GM18508 (cell line): ENCODE measurements around the gene SEC16B.

Experiments
- ATAC-seq: cut with Tn5 transposase; IDR thresholded peaks from one replicate; pipeline ENCODE4 v1.9.1; 2021; ENCODE audit warnings: moderate number of reproducible peaks; ENCODE audit not compliant: insufficient read depth, unreplicated experiment

The SEC16B gene

DNA sequence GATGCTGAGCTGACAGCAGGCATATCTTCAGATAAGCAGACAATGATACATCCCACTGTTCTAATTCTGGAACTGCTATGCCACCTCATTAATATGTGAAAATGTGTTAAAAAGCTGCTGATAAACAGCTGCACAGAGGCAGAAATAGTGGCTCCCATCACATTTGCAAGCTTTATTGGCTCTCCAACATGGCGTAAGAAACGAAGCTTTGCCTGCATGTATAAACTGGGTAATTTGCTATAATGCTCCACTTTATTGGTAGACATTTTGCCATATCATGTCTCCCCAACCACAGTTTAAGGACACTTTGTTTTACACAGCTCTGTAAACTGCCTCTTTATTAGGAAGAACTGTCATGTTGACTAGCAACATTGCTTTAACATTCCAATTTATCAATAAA lies 49.8 kb downstream of the SEC16B start:
- ATAC-seq, result no peak

DNA sequence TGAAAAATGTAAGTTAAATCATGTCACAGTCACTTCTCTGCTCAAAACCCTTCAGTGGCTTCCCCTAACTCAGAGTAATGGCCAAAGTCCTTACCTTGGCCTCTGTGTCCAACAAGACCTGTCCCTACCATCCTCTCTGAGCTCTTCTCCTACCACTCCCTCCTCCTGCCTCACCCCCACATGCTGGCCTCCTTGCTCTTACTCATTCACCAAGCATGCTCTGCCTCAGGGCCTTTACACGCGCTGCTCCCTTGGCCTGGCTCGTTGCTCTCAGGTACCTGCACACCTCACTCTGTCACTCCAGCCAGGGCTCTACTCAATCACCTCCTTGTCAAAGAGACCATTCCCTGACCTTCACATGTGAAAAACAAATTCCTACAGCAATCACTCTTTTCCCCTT lies 54.2 kb downstream of the SEC16B start:
- no peak for ATAC-seq

DNA sequence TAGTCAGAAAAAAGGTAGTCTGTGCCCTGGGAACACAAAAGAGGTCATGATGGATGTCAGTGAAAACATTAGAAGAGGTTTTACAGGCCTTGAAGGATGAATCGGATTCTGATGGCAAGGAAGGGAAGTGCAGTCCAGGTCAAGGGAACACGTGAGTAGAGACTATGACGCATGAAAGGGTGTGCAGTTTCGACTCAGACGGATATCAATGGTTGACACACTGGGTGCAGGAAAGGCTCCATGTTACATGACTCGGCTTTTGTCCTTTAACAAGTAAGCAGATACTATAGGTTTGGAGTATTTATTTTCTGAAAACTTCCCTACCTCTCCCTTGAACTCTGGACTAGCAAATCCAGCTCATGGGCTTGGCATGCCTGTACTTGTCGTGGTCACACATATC lies 55.3 kb downstream of the SEC16B start:
- ATAC-seq, result no peak

DNA sequence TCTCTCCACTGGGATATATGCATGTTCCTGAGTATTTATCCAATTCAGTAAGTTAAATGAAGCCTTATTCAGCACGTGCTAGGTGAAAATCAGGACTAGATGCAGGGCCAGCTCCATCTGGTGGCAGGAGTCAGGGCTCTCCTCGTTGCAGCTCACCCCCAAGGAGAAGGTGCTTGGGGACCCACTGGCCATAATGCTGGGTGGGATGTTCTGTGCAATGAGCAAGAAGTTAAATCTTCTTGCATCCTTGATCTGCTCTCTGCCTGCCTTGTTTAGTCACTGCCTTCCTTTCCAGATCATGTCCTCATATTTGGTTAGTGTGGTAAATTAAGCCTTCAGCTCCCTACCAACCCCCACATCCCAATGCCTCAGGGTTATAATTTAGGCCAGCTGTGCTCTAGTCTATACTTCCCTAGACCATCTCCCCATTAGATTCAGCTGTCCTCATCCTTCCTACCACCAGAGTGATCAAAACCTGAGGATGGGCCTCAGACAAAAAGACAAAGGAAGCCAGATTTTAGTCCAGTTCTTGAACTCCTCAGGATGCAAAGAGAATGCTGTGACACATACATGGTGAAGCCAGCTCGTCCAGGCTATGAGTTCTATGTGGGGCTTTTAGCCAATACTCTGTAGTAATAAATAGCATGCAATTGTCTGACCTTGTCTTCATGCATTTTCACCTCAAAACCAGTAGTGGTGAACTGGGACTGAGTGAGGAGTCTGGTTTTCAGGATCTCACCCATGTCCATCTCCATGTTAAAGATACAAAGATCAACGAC lies 55.9 kb downstream of the SEC16B start:
- ATAC-seq, result no peak

DNA sequence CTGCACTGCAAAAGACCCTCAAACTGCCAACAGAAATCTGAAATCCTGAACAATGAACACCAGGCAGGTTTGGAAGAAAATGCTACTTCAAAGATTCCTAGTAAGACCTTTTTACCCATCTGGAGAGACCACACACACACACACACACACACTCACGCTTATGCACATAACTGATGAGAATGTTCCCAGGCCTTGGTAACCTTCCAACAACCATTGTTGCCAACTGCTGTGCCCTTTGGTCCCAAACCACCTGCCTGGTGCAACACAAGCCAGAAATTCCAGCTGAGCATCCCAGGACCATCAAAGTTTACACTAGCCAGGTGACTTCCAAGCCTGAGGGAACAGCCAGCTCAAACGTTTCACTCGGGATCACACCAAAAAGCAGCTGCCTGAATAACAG lies 56.9 kb downstream of the SEC16B start:
- ATAC-seq, result no peak

DNA sequence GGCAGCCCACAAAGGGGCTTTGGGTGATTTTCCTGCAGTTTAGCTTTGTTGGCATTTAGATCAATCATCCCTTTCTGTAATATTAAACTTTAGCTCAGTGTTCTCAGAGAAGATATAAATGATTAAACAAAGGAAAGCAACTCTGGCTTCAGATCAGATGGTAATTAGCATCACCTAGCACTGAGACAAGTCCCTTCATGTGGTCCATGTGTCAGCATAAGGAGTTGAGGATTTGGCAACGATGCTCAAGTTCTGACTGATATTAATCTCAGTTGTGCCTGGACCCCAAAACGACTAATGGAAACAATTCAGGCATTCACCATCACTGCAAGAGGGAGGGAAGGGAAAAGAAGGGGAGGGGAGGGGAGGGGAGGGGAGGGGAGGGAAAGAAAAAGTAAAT lies 60.4 kb downstream of the SEC16B start:
- no peak for ATAC-seq

DNA sequence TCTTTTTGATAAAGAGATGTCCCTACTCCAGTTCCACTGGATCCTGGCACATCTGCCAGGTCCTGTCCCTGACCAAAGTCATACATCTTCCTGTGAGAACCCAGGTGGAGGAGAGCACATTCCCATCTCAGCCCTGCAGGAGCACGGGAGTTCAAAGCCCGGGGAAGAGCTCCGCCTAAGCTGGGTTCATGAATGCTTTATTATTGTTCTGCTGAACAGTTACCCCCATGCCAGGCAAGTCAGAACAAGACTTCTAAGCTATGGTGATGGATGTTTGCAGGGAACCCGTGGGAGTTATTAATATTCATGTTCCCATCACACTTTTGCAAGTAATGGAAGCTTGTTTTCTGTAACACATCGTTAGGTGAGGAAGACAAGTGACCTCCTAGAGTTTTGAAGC lies 62.9 kb downstream of the SEC16B start:
- no peak for ATAC-seq

DNA sequence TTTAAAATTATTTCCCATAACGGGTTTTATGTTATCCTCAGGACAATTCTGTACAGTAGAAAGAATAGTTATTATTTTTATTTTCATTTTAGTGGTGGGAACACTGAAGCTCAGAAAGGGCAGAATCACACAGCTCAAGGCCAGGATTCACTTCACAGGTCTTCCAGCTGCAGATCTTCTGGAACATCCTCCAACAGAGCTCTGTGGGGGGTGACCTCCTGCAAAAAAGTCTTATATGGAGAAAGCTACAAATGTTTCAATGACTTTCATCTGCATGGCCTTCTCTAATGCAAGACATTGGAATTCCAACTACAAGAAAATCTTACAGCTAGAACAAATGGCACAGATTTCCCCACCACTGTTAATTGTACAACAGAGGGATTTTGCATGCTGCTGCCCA lies 64.2 kb downstream of the SEC16B start:
- no peak for ATAC-seq

DNA sequence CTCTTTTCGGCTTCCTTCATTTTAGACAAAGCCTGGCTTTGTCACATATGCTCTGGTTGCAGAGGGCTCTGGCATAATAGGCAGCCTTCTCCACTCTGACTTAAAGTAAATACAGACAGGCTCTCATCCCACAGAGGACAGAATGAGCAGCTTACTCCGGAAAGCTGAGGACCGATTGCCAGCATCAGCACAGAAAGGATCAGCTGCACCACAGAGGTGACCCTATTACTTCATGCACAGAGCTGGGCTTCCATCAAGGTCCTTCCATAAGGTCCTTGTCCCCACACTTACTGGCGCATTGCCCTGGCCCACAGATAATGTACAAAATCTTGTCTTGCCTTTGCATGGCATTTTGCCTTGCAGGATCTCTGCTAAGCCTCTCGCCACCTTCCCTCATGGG lies 67.6 kb downstream of the SEC16B start:
- no peak for ATAC-seq

DNA sequence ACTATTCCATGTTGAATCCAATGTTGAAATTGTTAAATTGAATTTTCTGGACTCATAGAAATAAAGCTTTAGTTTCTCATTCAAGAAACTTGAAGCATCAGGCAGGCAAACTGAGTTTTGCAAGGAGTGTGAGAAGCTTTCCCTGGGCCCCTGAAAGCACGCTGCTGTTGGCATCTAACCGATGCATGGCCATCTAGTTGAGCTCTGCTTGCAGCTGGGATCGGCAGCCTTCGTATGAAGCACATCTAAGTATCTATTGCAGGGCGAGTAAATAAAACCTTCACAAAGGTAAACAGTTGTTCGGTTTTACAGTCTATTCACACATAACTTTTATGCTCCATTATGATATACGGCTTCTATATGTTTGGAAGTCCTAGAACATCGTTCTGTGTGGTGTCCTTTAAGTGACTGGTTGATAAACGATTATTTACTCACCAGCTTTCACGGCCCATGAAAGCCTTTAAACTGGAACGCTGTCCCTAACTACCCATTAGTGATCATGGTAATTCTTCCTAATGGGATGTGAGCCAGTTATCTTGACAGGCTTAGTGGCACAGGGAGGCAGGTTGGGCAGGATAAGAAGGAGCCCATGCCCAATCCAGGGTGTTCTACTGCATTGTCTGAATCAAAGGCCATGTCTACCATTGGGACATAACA lies 71.7 kb downstream of the SEC16B start:
- no peak for ATAC-seq

DNA sequence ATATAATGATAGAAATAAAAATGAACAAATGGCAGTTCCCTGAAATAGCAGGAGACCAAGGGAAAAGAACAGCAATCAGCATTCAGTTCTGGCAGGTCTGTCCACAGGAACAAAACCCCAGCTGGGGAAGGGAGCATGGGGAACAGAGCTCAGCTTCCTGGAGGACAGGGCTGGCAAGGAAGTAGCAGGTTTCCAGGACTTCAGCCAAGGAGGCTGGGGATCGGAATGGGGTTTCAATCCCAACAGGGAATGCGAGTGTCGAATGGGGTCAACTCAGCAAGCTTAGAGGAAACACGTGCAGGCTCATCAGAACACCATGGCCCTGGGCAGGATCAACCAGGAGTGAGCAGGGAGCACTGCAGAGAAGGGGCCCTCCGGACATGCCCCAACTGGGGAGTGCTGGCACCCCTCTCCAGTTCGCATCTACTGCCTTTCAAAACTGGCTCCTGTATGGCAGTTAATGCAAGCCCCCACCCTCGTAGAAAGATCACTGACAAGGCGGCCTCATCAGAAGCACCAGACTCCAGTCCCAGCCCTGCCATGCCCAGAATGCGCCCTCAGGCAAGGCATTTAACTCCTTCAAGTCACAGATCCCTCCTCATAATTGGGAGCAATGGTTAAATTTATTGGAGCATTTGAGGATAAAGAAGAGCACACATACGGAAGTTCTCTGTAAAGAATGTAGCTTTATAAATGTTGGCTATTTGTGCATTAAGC lies 72.4 kb downstream of the SEC16B start:
- no peak for ATAC-seq
